Measurements from ENCODE around the gene SOD2.

Gene SOD2

GRCh38 chr6:159684013-159684304, 9.1 kb downstream of the SOD2 start:
- no peak for TF ChIP-seq CTCF (IDR thresholded peaks at IDR 0.05; ENCODE audit: low read depth, low read length)
- in situ Hi-C loops (cut with HindIII; ENCODE audit: low sequenced_read_pairs), result no loop called here
- no peak overlapping the region for H3K4me3 ChIP-seq (ENCODE audit: low read depth, low read length)
- DNase-seq (ENCODE audit: low read depth, low spot score), result no peak

GRCh38 chr6:159682810-159683209, 10.2 kb downstream of the SOD2 start:
- DNase-seq (ENCODE audit: low read depth, low spot score), result no peak
- in situ Hi-C loops (cut with HindIII; ENCODE audit: low sequenced_read_pairs), result no loop called here
- TF ChIP-seq CTCF (IDR thresholded peaks at IDR 0.05; ENCODE audit: low read depth, low read length), result no peak
- H3K4me3 ChIP-seq (ENCODE audit: low read depth, low read length), result no peak overlapping the region

- TF ChIP-seq CTCF (IDR thresholded peaks at IDR 0.05; ENCODE audit: low read depth, low read length), result no peak
- in situ Hi-C loops (cut with HindIII; ENCODE audit: low sequenced_read_pairs), result no loop called here
- no peak overlapping the region for H3K4me3 ChIP-seq (ENCODE audit: low read depth, low read length)
- DNase-seq (ENCODE audit: low read depth, low spot score), result no peak
Observed at GRCh38 chr6:159682295-159682694, 10.7 kb downstream of the SOD2 start.

GRCh38 chr6:159681191-159681880, 11.7 kb downstream of the SOD2 start:
- in situ Hi-C loops (cut with HindIII; ENCODE audit: low sequenced_read_pairs), result no loop called here
- no peak overlapping the region for H3K4me3 ChIP-seq (ENCODE audit: low read depth, low read length)
- no peak for DNase-seq (ENCODE audit: low read depth, low spot score)
- TF ChIP-seq CTCF (IDR thresholded peaks at IDR 0.05; ENCODE audit: low read depth, low read length), result no peak

GRCh38 chr6:159680104-159680503, 12.9 kb downstream of the SOD2 start:
- in situ Hi-C loops (cut with HindIII; ENCODE audit: low sequenced_read_pairs), result no loop called here

GRCh38 chr6:159679091-159680077, 13.7 kb downstream of the SOD2 start:
- TF ChIP-seq CTCF (IDR thresholded peaks at IDR 0.05; ENCODE audit: low read depth, low read length), result no peak
- peak; percentile 24 for DNase-seq (ENCODE audit: low read depth, low spot score)
- H3K4me3 ChIP-seq (ENCODE audit: low read depth, low read length), result no peak overlapping the region
- in situ Hi-C loops (cut with HindIII; ENCODE audit: low sequenced_read_pairs), result no loop called here

More at GRCh38 chr6:159680104-159680503, 12.9 kb downstream of the SOD2 start:
- TF ChIP-seq CTCF (IDR thresholded peaks at IDR 0.05; ENCODE audit: low read depth, low read length), result no peak
- no peak overlapping the region for H3K4me3 ChIP-seq (ENCODE audit: low read depth, low read length)
- no peak for DNase-seq (ENCODE audit: low read depth, low spot score)

Data from astrocyte of the spinal cord (primary cell).